HG03460 (cell line): ENCODE results near the gene PGP.

ENCODE experiments used
- ATAC-seq: cut with Tn5 transposase; IDR thresholded peaks from one replicate; pipeline ENCODE4 v1.9.1; 2021; ENCODE audit not compliant: unreplicated experiment

Gene PGP

GRCh38 chr16:2237493-2238149 is 23.0 kb upstream of the PGP start:
- ATAC-seq, result no peak

GRCh38 chr16:2237102-2237482 is 22.5 kb upstream of the PGP start:
- no peak for ATAC-seq

GRCh38 chr16:2236337-2237101 is 21.9 kb upstream of the PGP start, which contains the start of gene DNASE1L2:
TSS of gene DNASE1L2 (plus strand) at chr16:2236444. CDS start at chr16:2236817, 373 bp downstream.
- ATAC-seq, result no peak

GRCh38 chr16:2235695-2236336 is 21.2 kb upstream of the PGP start:
- ATAC-seq, result no peak

GRCh38 chr16:2235234-2235651 is 20.6 kb upstream of the PGP start:
- no peak for ATAC-seq

- no peak for ATAC-seq
These were observed 20.2 kb upstream of the PGP start for GRCh38 chr16:2234813-2235170.

GRCh38 chr16:2233872-2234812 is 19.5 kb upstream of the PGP start:
- no peak for ATAC-seq

- ATAC-seq, result no peak
These were observed 18.6 kb upstream of the PGP start for GRCh38 chr16:2233046-2233775.

GRCh38 chr16:2232094-2232990 is 17.7 kb upstream of the PGP start:
- ATAC-seq, result no peak

- ATAC-seq, result no peak
These were observed 16.6 kb upstream of the PGP start for GRCh38 chr16:2231016-2231931.

GRCh38 chr16:2230376-2230775 is 15.7 kb upstream of the PGP start:
- no peak for ATAC-seq

GRCh38 chr16:2229632-2230250 is 15.1 kb upstream of the PGP start:
- ATAC-seq, result no peak

GRCh38 chr16:2229091-2229490 is 14.5 kb upstream of the PGP start:
- ATAC-seq, result no peak

GRCh38 chr16:2228161-2228824 is 13.7 kb upstream of the PGP start:
- no peak for ATAC-seq

GRCh38 chr16:2226918-2227317 is 12.3 kb upstream of the PGP start:
- ATAC-seq, result no peak

- no peak for ATAC-seq
These were observed 11.7 kb upstream of the PGP start for GRCh38 chr16:2226245-2226793.

- peak; percentile 11 for ATAC-seq
These were observed 9.4 kb upstream of the PGP start for GRCh38 chr16:2223942-2224486.
